Hepatocyte (in vitro differentiated cells): Measurements from ENCODE around the gene RIC8B. TPM values are rescaled to one million over a fixed set of nuclear protein-coding genes. Genes with fewer than 3 reads are reported as not detected.

Experiments used
- DNase-seq: peaks from one replicate; pipeline ENCODE4 v3.0.0-alpha.2; 2016; ENCODE audit warnings: low spot score
- H2AFZ ChIP-seq: fragments of 200-600 bp; sonication (generic); 2 replicates; pipeline ENCODE4 v1.6.0; 2016; ENCODE audit warnings: antibody characterized with exemption, mild to moderate bottlenecking
- H3K27ac ChIP-seq: fragments of 200-600 bp; sonication (generic); 2 replicates; pipeline ENCODE4 v1.5.1; 2016; ENCODE audit warnings: mild to moderate bottlenecking
- H3K27me3 ChIP-seq: fragments of 200-600 bp; sonication (generic); 2 replicates; pipeline ENCODE4 v1.6.1; 2016
- H3K36me3 ChIP-seq: fragments of 200-600 bp; sonication (generic); replicated peaks from 2 replicates; pipeline ENCODE4 v1.5.1; 2016; ENCODE audit warnings: low read depth; ENCODE audit not compliant: insufficient read depth
- H3K4me1 ChIP-seq: fragments of 200-600 bp; sonication (generic); 2 replicates; pipeline ENCODE4 v1.5.1; 2016; ENCODE audit warnings: mild to moderate bottlenecking, moderate library complexity; ENCODE audit not compliant: insufficient read depth
- H3K4me2 ChIP-seq: fragments of 200-600 bp; sonication (generic); 2 replicates; pipeline ENCODE4 v1.6.0; 2016
- H3K4me3 ChIP-seq: fragments of 200-600 bp; sonication (generic); 2 replicates; pipeline ENCODE4 v1.5.1; 2016; ENCODE audit warnings: mild to moderate bottlenecking
- H3K79me2 ChIP-seq: fragments of 200-600 bp; sonication (generic); 2 replicates; pipeline ENCODE4 v1.6.0; 2017; ENCODE audit warnings: mild to moderate bottlenecking
- H3K9me2 ChIP-seq: fragments of 200-600 bp; sonication (generic); replicated peaks from 2 replicates; pipeline ENCODE4 v1.6.0; 2017; ENCODE audit warnings: mild to moderate bottlenecking; ENCODE audit not compliant: insufficient read depth
- H3K9me3 ChIP-seq: fragments of 200-600 bp; sonication (generic); 2 replicates; pipeline ENCODE4 v1.5.1; 2016; ENCODE audit warnings: low read depth, mild to moderate bottlenecking
- H4K20me1 ChIP-seq: fragments of 200-600 bp; sonication (generic); 2 replicates; pipeline ENCODE4 v1.6.0; 2016; ENCODE audit warnings: mild to moderate bottlenecking; ENCODE audit not compliant: insufficient read depth, poor library complexity, severe bottlenecking
- CTCF ChIP-seq: fragments of 200-600 bp; sonication (generic); IDR thresholded peaks from 2 replicates; pipeline ENCODE4 v1.5.1; 2016; ENCODE audit warnings: antibody characterized with exemption, mild to moderate bottlenecking; ENCODE audit not compliant: poor library complexity
- EZH2 ChIP-seq: fragments of 200-600 bp; sonication (generic); IDR thresholded peaks from 2 replicates; pipeline ENCODE4 v1.6.1; 2016; ENCODE audit warnings: antibody characterized with exemption, mild to moderate bottlenecking, borderline replicate concordance
- EZH2phosphoT487 ChIP-seq: fragments of 200-600 bp; sonication (generic); IDR thresholded peaks from one replicate; pipeline ENCODE4 v1.6.1; 2018; ENCODE audit warnings: antibody characterized with exemption, mild to moderate bottlenecking, low read depth, moderate library complexity; ENCODE audit not compliant: unreplicated experiment, severe bottlenecking
- WGBS: methylation state at CpG from one replicate; pipeline ENCODE4 v1.1.6; 2016; ENCODE audit warnings: low lambda C conversion rate; ENCODE audit errors: missing lambda C conversion rate; 5-methylcytosine and 5-hydroxymethylcytosine counted together
- polyA plus RNA-seq: library from polyadenylated mRNA; unstranded; fragments of >200 nt; fragmentation: Nextera tagmentation; extraction: Ambion mirVana; gene quantifications from 2 replicates; pipeline ENCODE4 v1.2.1, GENCODE V29; 2016
- total RNA-seq: library from RNA; depleted of rRNA; stranded (reverse); fragments of >200 nt; gene quantifications from 2 replicates; pipeline ENCODE4 v1.2.3, GENCODE V29; 2014

Gene RIC8B
- total and polyA plus RNA-seq, 2 experiments from 2014 or later: 5.4 to 10.6 TPM

DNA sequence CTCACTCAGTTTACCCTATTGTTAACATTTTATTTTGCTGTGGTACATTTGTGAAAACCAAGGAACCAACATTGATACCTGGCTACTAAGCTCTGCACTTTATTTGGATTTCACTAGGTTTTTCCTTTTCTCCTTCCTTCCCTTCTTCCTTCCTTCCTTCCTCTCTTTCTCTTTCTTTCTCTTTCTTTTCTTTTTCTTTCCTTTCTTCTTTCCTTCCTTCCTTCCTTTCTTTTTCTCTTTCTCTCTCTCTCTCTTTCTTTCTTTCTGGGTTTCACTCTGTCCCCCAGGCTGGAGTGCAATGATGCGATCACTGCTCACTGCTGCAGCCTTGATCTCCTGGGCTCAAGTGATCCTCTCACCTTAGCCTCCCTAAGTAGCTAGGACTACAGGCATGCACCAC, 152.2 kb downstream of the RIC8B start:
- WGBS: 90% methylated on average over 1 of the region's 1 CpG
- Histone ChIP-seq H4K20me1 (no peaks in the 10 kb centered on the region), H3K27ac (no peak overlapping the region), H3K9me3 (no peaks in the 10 kb centered on the region), H3K9me2 (no peaks in the 10 kb centered on the region), H2AFZ (no peak overlapping the region), H3K4me2 (no peak overlapping the region), H3K4me1 (no peaks in the 10 kb centered on the region), H3K27me3 (no peaks in the 10 kb centered on the region), H3K4me3 (no peak overlapping the region), H3K79me2 (no peaks in the 10 kb centered on the region), H3K36me3 (no peaks in the 10 kb centered on the region)
- DNase-seq: no peak
- TF ChIP-seq CTCF (no peak), EZH2phosphoT487 (no peak), EZH2 (no peak)

DNA sequence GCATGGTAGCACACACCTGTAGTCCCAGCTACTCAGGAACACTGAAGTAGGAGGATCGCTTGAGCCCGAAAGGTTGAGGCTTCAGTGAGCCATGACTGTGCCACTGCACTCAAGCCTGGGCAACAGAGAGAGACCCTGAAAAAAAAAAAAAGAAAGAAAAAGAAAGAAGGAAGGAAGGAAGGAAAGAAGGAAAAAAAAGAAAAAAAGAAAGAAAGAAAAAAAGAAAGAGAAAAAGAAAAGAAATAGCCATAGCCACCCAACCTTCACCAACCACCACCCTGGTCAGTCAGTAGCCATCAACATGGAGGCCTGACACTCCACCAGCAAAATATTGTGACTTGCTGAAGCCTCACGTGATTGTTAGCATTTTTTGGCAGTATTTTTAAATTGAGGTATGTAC, 159.8 kb downstream of the RIC8B start:
- Histone ChIP-seq H2AFZ (no peak overlapping the region), H3K4me2 (no peak overlapping the region), H3K27me3 (no peaks in the 10 kb centered on the region), H3K4me3 (no peak overlapping the region), H3K4me1 (no peaks in the 10 kb centered on the region), H3K9me3 (no peaks in the 10 kb centered on the region), H3K79me2 (no peaks in the 10 kb centered on the region), H3K36me3 (no peaks in the 10 kb centered on the region), H3K9me2 (no peaks in the 10 kb centered on the region), H4K20me1 (no peaks in the 10 kb centered on the region), H3K27ac (no peak overlapping the region)
- TF ChIP-seq EZH2phosphoT487: no peak
- no peak for TF ChIP-seq EZH2
- no peak for TF ChIP-seq CTCF
- DNase-seq: no peak
- WGBS: 84% methylated on average over 3 of the region's 3 CpGs

Other genes with a start within 250 kb of the RIC8B start
- gene RFX4, start 191.7 kb upstream of the RIC8B start, total RNA-seq: not detected in 2 replicates
- gene RFX4, start 191.7 kb upstream of the RIC8B start, polyA plus RNA-seq: not detected in 2 replicates
- 128 and 132 TPM in 2 replicates for gene TMEM263, start 181.2 kb downstream of the RIC8B start, total RNA-seq
- gene TMEM263, start 181.2 kb downstream of the RIC8B start, polyA plus RNA-seq: 70.0 and 73.1 TPM in 2 replicates
- gene MTERF2, start 212.5 kb downstream of the RIC8B start, total RNA-seq: 16.4 and 20.6 TPM in 2 replicates
- 16.7 and 18.6 TPM in 2 replicates for gene MTERF2, start 212.5 kb downstream of the RIC8B start, polyA plus RNA-seq